Transverse colon (tissue), 3 donors: ENCODE data around the gene CFAP410.

ENCODE experiments used
- EP300 ChIP-seq: sonication (generic); formaldehyde crosslinking; IDR thresholded peaks from one replicate; pipeline ENCODE4 v1.6.1; 2017; ENCODE audit warnings: antibody characterized with exemption, low read depth
- POLR2A ChIP-seq: fragments of 450-650 bp; IDR thresholded peaks from one replicate; pipeline ENCODE4 v1.6.1; 2016; ENCODE audit warnings: antibody characterized with exemption, mild to moderate bottlenecking, moderate library complexity
- TF ChIP-seq, protein P1 (sequence below), 5 experiments: fragments of 200-600 bp in 3 of 5; fragments of 450-650 bp in 2 of 5; sonication (generic) in 3 of 5; IDR thresholded peaks; 1 replicate in 2 of 5; 2 replicates in 3 of 5; pipeline ENCODE4 v1.5.1; 2016 to 2017; ENCODE audit warnings: antibody characterized with exemption in 5 of 5, inconsistent platforms in 3 of 5, mild to moderate bottlenecking in 2 of 5, moderate library complexity in 1 of 5

DNA sequence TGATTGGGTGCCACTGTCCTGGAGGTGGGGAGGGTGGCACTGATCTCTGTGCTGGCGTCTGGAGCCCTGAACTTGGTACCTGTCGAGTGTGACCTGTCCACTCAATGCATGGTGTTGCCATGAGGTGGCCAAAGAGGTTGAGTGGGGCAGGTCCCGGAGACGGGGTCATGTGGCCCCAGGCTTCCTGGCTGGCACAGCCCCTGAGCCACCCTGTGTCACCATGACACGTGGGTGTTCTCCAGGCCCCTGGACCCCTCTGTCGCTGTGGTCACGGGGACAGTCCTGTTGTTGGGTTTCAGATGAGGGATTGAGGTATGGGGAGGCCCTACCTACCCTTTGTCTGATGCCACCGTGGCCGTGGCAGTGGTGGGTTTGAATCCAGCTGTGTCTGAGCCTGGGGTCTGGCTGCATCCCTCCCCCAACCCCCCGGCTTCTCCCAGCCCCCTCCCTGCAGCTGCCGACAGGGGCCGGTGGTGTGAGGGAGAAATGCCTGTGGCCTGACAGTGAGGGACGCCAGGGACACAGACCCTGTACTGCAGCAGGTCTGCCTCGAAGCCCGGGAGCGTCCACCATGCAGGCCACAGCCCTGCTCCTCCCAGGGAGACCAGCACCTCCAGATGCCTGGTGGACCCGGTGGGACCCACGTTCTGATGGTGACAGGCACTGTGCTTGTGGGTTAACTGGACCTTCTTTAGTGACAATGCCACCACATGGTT lies 26.2 kb upstream of the CFAP410 start:
- TF ChIP-seq POLR2A (no peak), EP300 (no peak)
- TF ChIP-seq, protein P1, sequence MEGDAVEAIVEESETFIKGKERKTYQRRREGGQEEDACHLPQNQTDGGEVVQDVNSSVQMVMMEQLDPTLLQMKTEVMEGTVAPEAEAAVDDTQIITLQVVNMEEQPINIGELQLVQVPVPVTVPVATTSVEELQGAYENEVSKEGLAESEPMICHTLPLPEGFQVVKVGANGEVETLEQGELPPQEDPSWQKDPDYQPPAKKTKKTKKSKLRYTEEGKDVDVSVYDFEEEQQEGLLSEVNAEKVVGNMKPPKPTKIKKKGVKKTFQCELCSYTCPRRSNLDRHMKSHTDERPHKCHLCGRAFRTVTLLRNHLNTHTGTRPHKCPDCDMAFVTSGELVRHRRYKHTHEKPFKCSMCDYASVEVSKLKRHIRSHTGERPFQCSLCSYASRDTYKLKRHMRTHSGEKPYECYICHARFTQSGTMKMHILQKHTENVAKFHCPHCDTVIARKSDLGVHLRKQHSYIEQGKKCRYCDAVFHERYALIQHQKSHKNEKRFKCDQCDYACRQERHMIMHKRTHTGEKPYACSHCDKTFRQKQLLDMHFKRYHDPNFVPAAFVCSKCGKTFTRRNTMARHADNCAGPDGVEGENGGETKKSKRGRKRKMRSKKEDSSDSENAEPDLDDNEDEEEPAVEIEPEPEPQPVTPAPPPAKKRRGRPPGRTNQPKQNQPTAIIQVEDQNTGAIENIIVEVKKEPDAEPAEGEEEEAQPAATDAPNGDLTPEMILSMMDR (IDR thresholded peaks at IDR 0.05) = no peak
